Measurements from ENCODE around the gene NKAIN1.

GRCh38 chr1:31164291-31164690, 75.4 kb downstream of the NKAIN1 start:
- TF ChIP-seq CTCF (IDR thresholded peaks at IDR 0.05), result no peak
- no peak for TF ChIP-seq POLR2A (IDR thresholded peaks at IDR 0.05)
